BLaER1 (cell line): ENCODE measurements around the gene SPI1.

Experiments
- H3K27ac ChIP-seq: shearing (Covaris generic); formaldehyde crosslinking; 2 replicates; pipeline ENCODE4 v1.8.1; 2022
- H3K27me3 ChIP-seq: shearing (Covaris generic); formaldehyde crosslinking; 2 replicates; pipeline ENCODE4 v1.8.1; 2022
- H3K36me3 ChIP-seq: shearing (Covaris generic); formaldehyde crosslinking; 2 replicates; pipeline ENCODE4 v1.8.1; 2022
- H3K4me1 ChIP-seq: shearing (Covaris generic); formaldehyde crosslinking; 2 replicates; pipeline ENCODE4 v1.8.1; 2022
- H3K4me2 ChIP-seq: shearing (Covaris generic); formaldehyde crosslinking; 2 replicates; pipeline ENCODE4 v1.8.1; 2022
- H3K4me3 ChIP-seq: shearing (Covaris generic); formaldehyde crosslinking; 2 replicates; pipeline ENCODE4 v1.8.1; 2022
- H3K9ac ChIP-seq: shearing (Covaris generic); formaldehyde crosslinking; 2 replicates; pipeline ENCODE4 v1.8.1; 2022
- H3K9me3 ChIP-seq: shearing (Covaris generic); formaldehyde crosslinking; 2 replicates; pipeline ENCODE4 v1.8.1; 2022
- H4K20me1 ChIP-seq: shearing (Covaris generic); formaldehyde crosslinking; 2 replicates; pipeline ENCODE4 v1.8.1; 2022
- Cebpa-rat ChIP-seq: shearing (Covaris generic); IDR thresholded peaks from 2 replicates; pipeline ENCODE4 v1.8.1; 2022

The SPI1 gene

DNA sequence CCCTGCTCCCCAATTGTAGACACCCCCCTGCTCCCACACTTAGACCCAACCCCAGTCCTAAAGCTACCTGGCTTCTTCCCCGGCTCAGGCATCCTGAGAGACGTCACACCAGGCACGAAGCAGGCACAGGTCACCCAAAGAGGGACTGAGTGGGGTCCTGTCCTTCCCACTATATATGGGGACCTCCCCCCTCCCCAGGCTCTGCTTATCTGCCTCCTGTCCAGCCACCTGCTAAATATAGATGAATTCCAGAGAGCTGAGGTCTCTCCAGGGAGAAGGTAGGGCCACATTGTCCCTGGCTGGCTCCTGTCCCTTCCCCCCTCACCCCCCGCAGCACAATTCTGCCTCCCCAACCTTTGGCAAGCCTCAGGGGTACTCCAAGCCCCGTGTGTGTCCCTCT is 25.8 kb downstream of the SPI1 start, which contains the start of gene MYBPC3:
Gene MYBPC3 (minus strand): TSS at position 147 of the 400 bp plus-strand sequence. CDS start 55 bp downstream, at position 92.
- H4K20me1 ChIP-seq, result no peaks in the 10 kb centered on the region
- peak within 1 kb of the TSS; percentile 49 for H3K27ac ChIP-seq
- no peaks in the 10 kb centered on the region for H3K27me3 ChIP-seq
- H3K36me3 ChIP-seq, result peaks cover 27% of the 10 kb centered on the region
- H3K9me3 ChIP-seq, result no peaks in the 10 kb centered on the region
- H3K4me1 ChIP-seq, result peaks cover 33% of the 10 kb centered on the region
- H3K4me3 ChIP-seq, result no peak within 1 kb of the TSS
- TF ChIP-seq Cebpa-rat, result no peak
- no peak within 1 kb of the TSS for H3K9ac ChIP-seq
- H3K4me2 ChIP-seq, result no peak within 1 kb of the TSS

DNA sequence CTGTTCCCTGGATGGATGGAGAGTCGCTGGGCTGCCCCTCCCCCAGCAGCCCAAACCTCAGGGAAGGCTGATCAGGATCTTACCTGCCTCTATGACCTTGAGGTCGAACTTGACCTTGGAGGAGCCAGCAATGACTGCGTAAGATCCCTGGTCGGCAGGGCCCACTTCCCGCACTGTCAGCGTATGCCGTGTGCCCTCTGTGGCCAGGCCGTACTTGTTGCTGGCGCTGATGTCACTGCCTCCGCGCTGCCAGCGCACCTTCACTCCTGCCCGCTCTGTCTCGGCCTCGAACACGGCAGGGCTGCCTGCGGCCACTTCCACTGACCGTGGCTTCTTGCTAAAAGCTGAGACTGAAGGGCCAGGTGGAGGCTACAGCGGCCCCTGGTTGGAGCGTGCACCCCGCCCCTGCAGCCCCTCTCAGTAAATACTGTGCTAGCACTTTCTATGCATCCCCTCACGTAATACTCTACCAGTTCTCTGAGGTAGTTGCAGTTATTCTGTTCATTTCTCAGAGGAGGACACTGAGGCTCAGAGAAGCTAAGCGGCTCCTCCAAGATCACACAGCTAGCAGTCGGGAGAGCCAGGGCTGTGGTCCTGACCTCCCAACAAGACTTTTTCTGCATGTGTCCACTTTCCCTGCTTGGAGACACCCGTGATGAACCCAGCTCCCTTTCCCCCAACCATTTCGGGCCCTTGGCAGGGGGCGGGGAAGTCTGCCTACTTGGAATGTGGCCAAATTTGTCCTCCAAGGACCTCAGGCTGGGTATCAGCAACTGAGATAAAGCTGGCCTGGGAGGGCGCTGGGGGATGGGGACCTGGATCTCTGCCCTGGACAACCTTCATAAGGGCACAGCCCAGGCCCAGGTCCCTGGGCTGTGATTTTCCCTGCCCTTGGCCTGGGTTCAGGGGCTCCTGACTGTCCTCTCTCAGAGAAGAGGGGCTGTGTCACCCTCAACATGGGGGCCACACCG is 26.9 kb downstream of the SPI1 start:
- peak overlapping the region; percentile 51 for H3K27ac ChIP-seq
- TF ChIP-seq Cebpa-rat, result no peak
- H3K9ac ChIP-seq, result no peak overlapping the region
- no peak overlapping the region for H3K4me2 ChIP-seq
- H3K9me3 ChIP-seq, result no peaks in the 10 kb centered on the region
- no peaks in the 10 kb centered on the region for H4K20me1 ChIP-seq
- H3K4me3 ChIP-seq, result no peak overlapping the region
- H3K4me1 ChIP-seq, result peaks cover 33% of the 10 kb centered on the region
- no peaks in the 10 kb centered on the region for H3K27me3 ChIP-seq
- peaks cover 22% of the 10 kb centered on the region for H3K36me3 ChIP-seq

DNA sequence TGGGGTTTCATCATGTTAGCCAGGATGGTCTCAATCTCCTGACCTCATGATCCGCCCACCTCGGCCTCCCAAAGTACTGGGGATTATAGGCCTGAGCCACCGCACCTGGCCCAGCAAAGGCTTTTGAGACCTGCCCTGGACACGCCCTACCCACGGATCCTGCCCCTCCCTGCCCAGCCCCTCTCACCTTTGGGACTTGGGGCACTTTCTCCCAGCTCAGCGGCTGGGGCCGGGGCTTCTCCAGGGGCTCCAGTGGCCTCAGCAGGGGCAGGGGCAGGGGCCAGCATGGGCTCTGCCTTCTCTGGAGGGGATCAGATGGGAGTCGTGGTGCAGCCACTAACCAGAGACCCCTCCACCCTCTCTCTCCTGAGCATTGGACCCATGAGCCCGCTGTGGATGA is 28.0 kb downstream of the SPI1 start:
- Histone ChIP-seq H3K4me3 (no peak overlapping the region), H3K36me3 (peaks cover 11% of the 10 kb centered on the region; the same call in 1 of the 2 replicates), H3K27me3 (no peaks in the 10 kb centered on the region), H3K4me2 (no peak overlapping the region), H3K27ac (peak overlapping the region; percentile 51; the same call in 1 of the 2 replicates), H3K4me1 (peaks cover 33% of the 10 kb centered on the region), H3K9ac (peak overlapping the region; percentile 32; the same call in 1 of the 2 replicates), H3K9me3 (no peaks in the 10 kb centered on the region), H4K20me1 (no peaks in the 10 kb centered on the region)
- TF ChIP-seq Cebpa-rat, result no peak

DNA sequence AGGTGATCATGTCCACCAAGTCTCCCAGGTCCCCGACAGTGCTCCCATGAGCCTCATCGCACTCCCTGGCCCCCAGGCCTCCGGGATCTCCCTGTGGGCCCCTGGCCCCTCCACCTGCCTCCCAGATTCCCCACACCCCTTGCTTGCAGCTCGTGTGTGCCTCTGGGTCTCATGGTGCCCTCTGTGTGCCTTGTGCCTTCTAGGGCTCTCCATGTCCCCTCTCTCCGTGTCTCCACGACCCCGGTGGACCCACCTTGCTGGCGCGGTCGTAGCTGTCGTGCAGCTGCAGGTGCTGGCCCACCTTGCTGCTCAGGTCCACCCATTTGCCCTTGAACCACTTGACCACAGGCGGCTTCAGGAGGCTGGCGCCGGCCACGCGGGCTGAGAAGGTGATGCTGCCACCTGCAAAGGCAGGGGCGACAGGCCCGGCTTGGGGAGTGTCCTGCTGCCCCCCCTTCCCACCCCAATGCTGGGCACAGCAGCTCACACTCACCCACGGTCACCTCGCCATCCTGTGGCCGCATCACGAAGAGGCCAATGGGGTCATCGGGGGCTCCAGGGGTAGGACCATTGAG is 28.7 kb downstream of the SPI1 start:
- Histone ChIP-seq H3K27ac (peak overlapping the region; percentile 44), H3K4me2 (no peak overlapping the region), H3K9ac (no peak overlapping the region), H3K4me1 (peaks cover 33% of the 10 kb centered on the region), H3K36me3 (peaks cover 8% of the 10 kb centered on the region; the same call in 1 of the 2 replicates), H3K27me3 (no peaks in the 10 kb centered on the region), H3K4me3 (no peak overlapping the region), H4K20me1 (no peaks in the 10 kb centered on the region), H3K9me3 (no peaks in the 10 kb centered on the region)
- no peak for TF ChIP-seq Cebpa-rat

DNA sequence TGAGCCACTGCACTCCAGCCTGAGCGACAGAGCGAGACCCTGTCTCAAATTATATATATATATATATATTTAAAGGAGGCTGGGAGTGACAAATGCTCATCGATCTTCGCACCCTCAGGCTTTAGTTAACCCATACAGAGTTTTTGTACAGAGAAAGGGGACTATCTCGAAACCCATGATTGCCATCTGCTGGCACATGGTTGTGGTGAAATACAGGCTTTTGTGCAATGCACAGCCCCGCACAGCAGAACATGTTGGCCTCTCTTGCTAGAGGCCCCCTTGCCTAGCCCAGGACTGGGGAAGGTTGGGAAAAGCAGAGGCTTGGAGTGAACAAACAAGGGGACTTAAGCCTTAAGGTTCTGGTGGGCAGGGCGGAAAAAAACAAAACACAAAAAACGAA is 29.5 kb downstream of the SPI1 start:
- no peaks in the 10 kb centered on the region for H3K27me3 ChIP-seq
- H3K36me3 ChIP-seq, result 0 out of 2 replicates have a peak, but pooled peaks cover 2% of the 10 kb centered on the region
- H3K4me1 ChIP-seq, result peaks cover 27% of the 10 kb centered on the region
- TF ChIP-seq Cebpa-rat, result no peak
- no peak overlapping the region for H3K9ac ChIP-seq
- H3K4me2 ChIP-seq, result no peak overlapping the region
- H3K9me3 ChIP-seq, result no peaks in the 10 kb centered on the region
- H4K20me1 ChIP-seq, result no peaks in the 10 kb centered on the region
- H3K27ac ChIP-seq, result peak overlapping the region; percentile 44
- no peak overlapping the region for H3K4me3 ChIP-seq

DNA sequence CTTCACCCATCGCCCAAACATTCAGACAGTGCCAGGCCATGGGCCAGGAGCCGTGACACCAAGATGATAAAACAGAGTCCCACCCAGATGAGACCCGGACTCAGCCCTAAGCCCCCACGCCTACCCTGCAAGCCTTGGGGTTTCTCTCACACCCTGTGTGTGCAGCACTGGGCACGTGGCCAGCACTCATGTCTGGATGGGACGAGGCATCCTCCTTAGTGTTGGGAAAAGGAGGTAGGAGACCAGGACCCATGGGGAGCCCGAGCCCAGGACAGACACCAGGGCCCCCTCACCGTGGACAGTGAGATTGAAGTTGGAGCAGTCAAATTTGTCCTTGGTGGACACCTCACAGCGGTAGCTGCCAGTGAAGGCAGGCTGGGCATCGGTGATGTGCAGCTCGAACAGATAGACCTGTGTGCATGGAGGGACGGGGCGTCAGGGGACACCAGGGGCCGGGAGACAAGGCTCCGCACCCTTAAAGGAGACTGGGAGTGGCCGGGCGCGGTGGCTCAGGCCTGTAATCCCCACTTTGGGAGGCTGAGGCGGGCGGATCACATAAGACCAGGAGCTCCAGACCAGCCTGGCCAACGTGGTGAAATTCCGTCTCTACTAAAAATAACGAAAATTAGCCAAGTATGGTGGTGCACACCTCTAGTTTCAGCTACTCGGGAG is 30.1 kb downstream of the SPI1 start:
- H3K27ac ChIP-seq, result no peak overlapping the region
- no peaks in the 10 kb centered on the region for H3K9me3 ChIP-seq
- H3K4me3 ChIP-seq, result no peak overlapping the region
- no peak overlapping the region for H3K4me2 ChIP-seq
- no peak for TF ChIP-seq Cebpa-rat
- no peak overlapping the region for H3K9ac ChIP-seq
- no peaks in the 10 kb centered on the region for H4K20me1 ChIP-seq
- H3K27me3 ChIP-seq, result no peaks in the 10 kb centered on the region
- H3K4me1 ChIP-seq, result peaks cover 22% of the 10 kb centered on the region
- H3K36me3 ChIP-seq, result no peaks in the 10 kb centered on the region

DNA sequence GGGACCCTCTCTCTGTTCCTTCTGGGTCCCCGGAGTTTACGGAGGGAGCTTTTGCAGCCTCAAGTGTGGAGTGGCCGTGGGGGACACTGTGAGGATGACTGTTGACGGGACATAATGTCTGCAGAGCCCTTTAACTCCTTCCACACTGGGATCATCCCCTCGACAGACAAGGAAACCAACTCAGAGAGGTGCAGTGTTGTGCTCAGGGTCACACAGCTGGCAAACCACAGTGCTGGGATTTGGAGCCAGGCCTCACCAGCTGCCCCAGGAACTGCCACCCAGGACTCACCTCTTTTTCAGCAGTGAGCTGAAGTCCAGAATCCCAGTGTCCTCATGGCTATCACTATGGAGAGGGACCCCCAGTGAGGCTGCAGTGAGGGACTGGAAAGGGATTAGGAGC is 31.2 kb downstream of the SPI1 start:
- H3K4me3 ChIP-seq, result no peak overlapping the region
- H3K4me2 ChIP-seq, result no peak overlapping the region
- H3K27ac ChIP-seq, result no peak overlapping the region
- peaks cover 17% of the 10 kb centered on the region for H3K4me1 ChIP-seq
- H3K9me3 ChIP-seq, result no peaks in the 10 kb centered on the region
- H3K27me3 ChIP-seq, result no peaks in the 10 kb centered on the region
- no peaks in the 10 kb centered on the region for H4K20me1 ChIP-seq
- H3K9ac ChIP-seq, result no peak overlapping the region
- no peaks in the 10 kb centered on the region for H3K36me3 ChIP-seq
- TF ChIP-seq Cebpa-rat, result no peak

DNA sequence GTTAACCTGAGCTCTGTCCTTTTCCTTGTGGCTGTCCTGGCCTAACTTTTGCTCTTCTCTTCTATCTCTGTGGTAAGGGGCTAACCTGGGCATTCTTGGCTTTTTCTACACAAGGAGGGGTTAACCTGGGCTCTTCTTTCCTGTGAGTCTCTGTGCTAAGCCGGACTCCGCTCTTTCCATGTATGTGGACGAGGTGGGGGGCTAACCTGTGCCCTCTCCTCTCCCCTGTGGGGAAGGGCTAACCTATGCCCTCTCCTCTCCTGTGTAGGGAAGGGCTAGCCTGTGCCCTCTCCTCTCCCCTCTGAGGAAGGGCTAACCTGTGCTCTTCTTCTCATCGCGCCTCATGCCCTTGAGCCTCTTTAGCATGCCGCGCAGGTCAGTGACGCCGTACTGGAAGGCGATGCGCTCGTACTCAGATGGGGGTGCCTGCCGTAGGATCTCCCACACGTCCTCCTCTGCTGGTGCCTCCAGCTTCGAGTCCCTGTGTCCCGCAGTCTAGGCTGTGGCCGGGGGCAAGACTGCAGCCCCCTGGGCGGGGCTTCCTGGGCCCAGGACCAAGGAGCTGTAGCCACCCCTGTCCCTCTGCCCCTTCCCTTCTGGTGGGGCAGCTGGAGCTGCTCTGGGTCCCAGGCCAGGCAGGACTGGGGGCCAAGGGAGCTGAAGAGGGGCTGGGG is 32.3 kb downstream of the SPI1 start:
- Histone ChIP-seq H3K27ac (no peak overlapping the region), H3K9me3 (no peaks in the 10 kb centered on the region), H3K4me1 (peaks cover 7% of the 10 kb centered on the region), H3K4me2 (no peak overlapping the region), H3K36me3 (no peaks in the 10 kb centered on the region), H3K4me3 (no peak overlapping the region), H3K27me3 (no peaks in the 10 kb centered on the region), H4K20me1 (no peaks in the 10 kb centered on the region), H3K9ac (no peak overlapping the region)
- no peak for TF ChIP-seq Cebpa-rat

DNA sequence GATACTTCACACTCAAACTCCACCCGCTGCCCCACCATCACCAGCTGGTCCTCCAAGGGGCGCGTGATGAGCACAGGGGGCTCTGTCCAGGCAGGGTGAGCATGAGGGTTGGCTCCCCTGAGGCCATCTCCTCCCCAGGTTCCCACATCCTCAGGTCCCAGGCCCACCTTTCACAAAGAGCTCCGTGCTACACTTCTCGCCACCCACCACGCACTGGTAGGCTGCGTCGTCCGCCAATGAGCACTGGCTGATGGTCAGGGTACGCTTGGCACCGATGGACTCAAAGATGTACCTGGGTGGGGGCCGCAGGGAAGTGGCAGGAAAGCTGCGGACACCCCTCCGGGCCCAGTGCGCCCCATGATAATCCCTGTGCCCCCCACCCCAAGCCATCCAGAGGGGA is 35.5 kb downstream of the SPI1 start:
- TF ChIP-seq Cebpa-rat, result no peak

More for the DNA sequence above, 35.5 kb downstream of the SPI1 start:
- Histone ChIP-seq H4K20me1 (no peaks in the 10 kb centered on the region), H3K4me3 (no peak overlapping the region), H3K4me1 (peaks cover 7% of the 10 kb centered on the region), H3K9ac (no peak overlapping the region), H3K4me2 (no peak overlapping the region), H3K27me3 (no peaks in the 10 kb centered on the region), H3K36me3 (no peaks in the 10 kb centered on the region), H3K27ac (no peak overlapping the region), H3K9me3 (no peaks in the 10 kb centered on the region)
